Prostate gland (tissue), 2 donors: ENCODE measurements around the gene LIN28B. TPM values are rescaled to one million over a fixed set of nuclear protein-coding genes. Genes with fewer than 3 reads are reported as not detected.
"Not testable (repeated sequence)": the region's sequence is repeated elsewhere in the genome, so short reads cannot be mapped to it uniquely, and the experiment has no call there.

Source experiments
- DNase-seq: peaks from one replicate; pipeline ENCODE4 v3.0.0-alpha.2; 2019; ENCODE audit warnings: low spot score
- H3K27ac ChIP-seq, 2 donors: fragments of 200-600 bp; sonication (generic); 2 replicates each; pipeline ENCODE4 v1.5.1; 2017 to 2019
- H3K27me3 ChIP-seq: fragments of 200-600 bp; sonication (generic); replicated peaks from 2 replicates; pipeline ENCODE4 v1.5.1; 2019; ENCODE audit not compliant: insufficient read depth
- H3K36me3 ChIP-seq, 2 donors: fragments of 200-600 bp; sonication (generic); 1 replicate in 1 of 2; 2 replicates in 1 of 2; pipeline versions ENCODE4 v1.5.1 to v1.8.1; 2017 to 2019
- H3K4me1 ChIP-seq: fragments of 200-600 bp; sonication (generic); replicated peaks from 2 replicates; pipeline ENCODE4 v1.5.1; 2019
- H3K4me3 ChIP-seq, 2 donors: fragments of 200-600 bp; sonication (generic); 2 replicates each; pipeline ENCODE4 v1.5.1; 2017 to 2019
- H3K9me3 ChIP-seq: fragments of 200-600 bp; sonication (generic); 2 replicates; pipeline ENCODE4 v1.5.1; 2017
- POLR2A ChIP-seq: fragments of 450-650 bp; IDR thresholded peaks from one replicate; pipeline ENCODE4 v1.6.1; 2016; ENCODE audit warnings: antibody characterized with exemption, mild to moderate bottlenecking
- POLR2AphosphoS5 ChIP-seq: sonication (generic); formaldehyde crosslinking; IDR thresholded peaks from one replicate; pipeline ENCODE4 v1.6.1; 2017; ENCODE audit warnings: antibody characterized with exemption
- WGBS: methylation state at CpG from one replicate; pipeline ENCODE4 v1.1.5; 2018; 5-methylcytosine and 5-hydroxymethylcytosine counted together
- intact Hi-C: fragments of 100-400 bp; cut with DNase I; formaldehyde crosslinking; loops from one replicate; pipeline ENCODE4 v1.14.2; 2022
- total RNA-seq, 2 donors: library from RNA; depleted of rRNA; stranded (reverse); fragments of >200 nt; gene quantifications; one replicate each; pipeline ENCODE4 v1.1.0, GENCODE V29; 2016
- TF ChIP-seq, protein P1 (sequence below), 4 experiments: fragments of 200-600 bp in 2 of 4; fragments of 450-650 bp in 2 of 4; sonication (generic) in 2 of 4; IDR thresholded peaks; 1 replicate in 3 of 4; 2 replicates in 1 of 4; pipeline ENCODE4 v1.5.1; 2016 to 2019; ENCODE audit warnings: antibody characterized with exemption in 4 of 4, mild to moderate bottlenecking in 2 of 4, moderate library complexity in 2 of 4

LIN28B gene
- total RNA-seq, 2 donors from 2014 or later: 2.6 TPM; not detected in 1

DNA sequence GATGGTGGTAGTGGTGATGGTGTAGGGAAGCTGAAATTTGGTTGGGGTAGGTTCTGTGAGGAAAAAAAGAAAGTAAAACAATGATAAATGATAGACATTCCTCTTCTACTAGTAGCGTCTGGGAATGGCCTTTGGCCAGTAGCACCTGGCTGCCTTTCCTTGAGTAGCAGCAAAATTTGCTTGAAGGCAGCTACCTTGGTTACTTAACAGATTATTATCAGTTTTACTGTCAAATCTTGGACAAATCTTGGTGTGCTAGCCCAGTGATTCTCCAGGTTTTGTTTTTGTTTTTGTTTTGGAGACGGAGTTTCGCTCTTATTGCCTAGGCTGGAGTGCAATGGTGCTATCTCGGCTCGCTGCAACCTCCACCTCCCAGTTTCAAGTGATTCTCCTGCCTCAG, 26.4 kb downstream of the LIN28B start:
- TF ChIP-seq, protein P1, sequence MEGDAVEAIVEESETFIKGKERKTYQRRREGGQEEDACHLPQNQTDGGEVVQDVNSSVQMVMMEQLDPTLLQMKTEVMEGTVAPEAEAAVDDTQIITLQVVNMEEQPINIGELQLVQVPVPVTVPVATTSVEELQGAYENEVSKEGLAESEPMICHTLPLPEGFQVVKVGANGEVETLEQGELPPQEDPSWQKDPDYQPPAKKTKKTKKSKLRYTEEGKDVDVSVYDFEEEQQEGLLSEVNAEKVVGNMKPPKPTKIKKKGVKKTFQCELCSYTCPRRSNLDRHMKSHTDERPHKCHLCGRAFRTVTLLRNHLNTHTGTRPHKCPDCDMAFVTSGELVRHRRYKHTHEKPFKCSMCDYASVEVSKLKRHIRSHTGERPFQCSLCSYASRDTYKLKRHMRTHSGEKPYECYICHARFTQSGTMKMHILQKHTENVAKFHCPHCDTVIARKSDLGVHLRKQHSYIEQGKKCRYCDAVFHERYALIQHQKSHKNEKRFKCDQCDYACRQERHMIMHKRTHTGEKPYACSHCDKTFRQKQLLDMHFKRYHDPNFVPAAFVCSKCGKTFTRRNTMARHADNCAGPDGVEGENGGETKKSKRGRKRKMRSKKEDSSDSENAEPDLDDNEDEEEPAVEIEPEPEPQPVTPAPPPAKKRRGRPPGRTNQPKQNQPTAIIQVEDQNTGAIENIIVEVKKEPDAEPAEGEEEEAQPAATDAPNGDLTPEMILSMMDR (IDR thresholded peaks at IDR 0.05): no peak
- TF ChIP-seq POLR2A: no peak
- TF ChIP-seq POLR2AphosphoS5: no peak
- intact Hi-C loops: no loop called here

DNA sequence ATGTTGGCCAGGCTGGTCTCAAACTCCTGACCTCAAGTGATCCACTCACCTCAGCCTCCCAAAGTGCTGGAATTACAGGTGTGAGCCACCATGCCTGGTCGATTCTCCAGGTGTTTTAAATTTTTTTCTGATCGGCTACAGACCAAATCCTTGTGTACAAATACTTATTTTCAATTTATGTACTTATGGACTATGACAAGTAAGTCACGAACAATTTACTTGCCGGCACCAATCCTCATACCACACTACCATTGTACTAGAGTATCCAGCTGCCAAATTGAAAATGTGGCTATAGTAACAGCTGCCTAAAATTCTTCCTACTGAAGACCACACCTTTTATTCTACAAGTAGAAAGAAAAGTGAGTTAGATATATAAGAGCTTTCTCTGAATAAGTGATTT, 26.9 kb downstream of the LIN28B start:
- no peak overlapping the region for H3K27ac ChIP-seq
- 91% methylated on average over 4 of the region's 4 CpGs for WGBS
- DNase-seq: no peak
- H3K9me3 ChIP-seq: no peaks in the 10 kb centered on the region
- H3K27me3 ChIP-seq: no peaks in the 10 kb centered on the region
- H3K4me3 ChIP-seq: no peak overlapping the region
- TF ChIP-seq POLR2AphosphoS5: no peak
- intact Hi-C loops: no loop called here
- no peaks in the 10 kb centered on the region for H3K36me3 ChIP-seq
- H3K4me1 ChIP-seq: no peaks in the 10 kb centered on the region

More for the DNA sequence above, 26.4 kb downstream of the LIN28B start:
- Histone ChIP-seq H3K27ac (no peak overlapping the region), H3K36me3 (no peaks in the 10 kb centered on the region), H3K4me1 (no peaks in the 10 kb centered on the region), H3K9me3 (no peaks in the 10 kb centered on the region), H3K27me3 (no peaks in the 10 kb centered on the region), H3K4me3 (no peak overlapping the region)
- DNase-seq: no peak
- 73% methylated on average over 5 of the region's 5 CpGs for WGBS

DNA sequence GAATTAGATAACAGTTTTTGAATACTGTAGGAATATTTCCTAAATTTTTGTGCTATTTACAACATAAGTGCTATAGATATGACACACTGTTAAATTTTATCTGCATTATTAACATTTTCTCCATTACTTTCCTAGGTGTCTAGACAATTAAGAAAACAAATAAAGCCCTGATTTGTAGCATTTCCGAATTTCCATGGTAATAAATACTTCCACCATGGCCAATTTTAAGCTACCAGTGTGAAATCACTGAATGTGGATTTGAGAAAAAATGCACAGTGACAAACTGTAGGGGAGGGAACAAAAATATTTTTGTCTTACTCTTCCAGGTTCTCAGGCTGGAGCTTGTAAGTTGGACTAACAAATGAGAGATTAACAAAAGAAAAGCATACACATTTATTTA, 27.9 kb downstream of the LIN28B start:
- H3K4me3 ChIP-seq: no peak overlapping the region
- intact Hi-C loops: no loop called here
- no peak for DNase-seq
- TF ChIP-seq, protein P1 (IDR thresholded peaks at IDR 0.05): no peak
- TF ChIP-seq POLR2AphosphoS5: no peak
- TF ChIP-seq POLR2A: no peak
- no peaks in the 10 kb centered on the region for H3K9me3 ChIP-seq
- H3K27ac ChIP-seq: no peak overlapping the region
- no peaks in the 10 kb centered on the region for H3K4me1 ChIP-seq
- H3K27me3 ChIP-seq: no peaks in the 10 kb centered on the region
- no peaks in the 10 kb centered on the region for H3K36me3 ChIP-seq
- WGBS: 48% methylated on average over 1 of the region's 1 CpG

DNA sequence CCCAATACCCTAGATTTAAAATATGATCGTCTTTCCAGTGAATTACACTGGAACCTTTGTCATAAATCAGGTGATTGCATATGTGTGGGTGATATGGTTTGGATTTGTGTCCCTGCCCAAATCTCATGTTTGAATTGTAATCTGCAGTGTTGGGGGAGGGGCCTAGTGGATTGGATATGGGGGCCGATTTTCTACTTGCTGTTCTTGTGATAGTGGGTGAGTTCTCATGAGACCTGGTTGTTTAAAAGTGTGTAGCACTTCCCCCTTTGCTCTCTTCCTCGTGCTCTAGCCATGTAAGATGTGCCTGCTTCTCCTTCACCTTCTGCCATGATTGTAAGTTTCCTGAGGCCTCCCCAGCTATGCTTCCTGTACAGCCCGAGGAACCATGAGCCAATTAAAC, 29.0 kb downstream of the LIN28B start:
- intact Hi-C loops, DNase-seq: not testable (repeated sequence)

DNA sequence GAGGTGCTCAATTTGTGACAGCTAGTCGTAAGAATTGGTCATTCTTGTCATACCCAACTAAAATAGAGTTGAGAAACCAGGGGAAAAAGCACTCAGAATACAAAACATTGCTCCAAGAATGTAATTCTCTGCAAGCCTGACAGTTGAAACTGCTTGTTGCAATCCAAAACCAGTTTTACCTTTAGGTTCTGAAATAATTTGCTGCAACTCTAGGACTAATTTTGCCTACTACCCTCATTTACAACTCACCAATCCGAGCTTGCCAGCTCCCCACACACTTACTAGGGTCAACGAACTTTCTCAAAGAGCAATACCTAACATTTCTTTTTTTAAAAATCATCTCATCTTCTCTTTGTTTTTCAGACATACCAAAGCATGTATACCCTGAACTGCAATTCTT, 29.7 kb downstream of the LIN28B start:
- TF ChIP-seq, protein P1 (IDR thresholded peaks at IDR 0.05): no peak
- no peak for TF ChIP-seq POLR2AphosphoS5
- no peak for TF ChIP-seq POLR2A
- no peaks in the 10 kb centered on the region for H3K4me1 ChIP-seq
- H3K27me3 ChIP-seq: no peaks in the 10 kb centered on the region
- H3K27ac ChIP-seq: no peak overlapping the region
- intact Hi-C loops: no loop called here
- DNase-seq: no peak
- no peaks in the 10 kb centered on the region for H3K36me3 ChIP-seq
- no peaks in the 10 kb centered on the region for H3K9me3 ChIP-seq
- H3K4me3 ChIP-seq: no peak overlapping the region
- 69% methylated on average over 3 of the region's 3 CpGs for WGBS

More for the DNA sequence above, 29.0 kb downstream of the LIN28B start:
- H3K36me3 ChIP-seq, H3K9me3 ChIP-seq, H3K27ac ChIP-seq, H3K4me1 ChIP-seq, H3K27me3 ChIP-seq, H3K4me3 ChIP-seq: not testable (repeated sequence)
- WGBS: 75% methylated on average over 4 of the region's 4 CpGs

DNA sequence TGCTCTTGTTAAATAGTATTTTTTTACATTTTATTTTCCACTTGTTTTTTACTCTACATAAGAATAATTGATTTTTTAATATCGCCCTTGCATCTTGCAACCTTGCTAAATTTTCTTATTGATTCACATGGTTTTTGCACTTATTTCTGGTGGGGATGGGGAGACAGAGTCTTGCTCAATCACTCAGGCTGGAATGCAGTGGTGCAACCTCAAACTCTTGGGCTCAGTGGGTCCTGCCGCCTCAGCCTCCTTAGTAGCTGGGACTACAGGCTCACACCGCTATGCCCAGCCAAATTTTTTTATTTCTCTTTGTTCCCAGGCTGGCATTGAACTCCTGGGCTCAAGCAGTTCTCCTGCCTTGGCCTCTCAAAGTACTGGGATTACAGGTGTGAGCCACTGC, 30.3 kb downstream of the LIN28B start:
- no peak overlapping the region for H3K4me3 ChIP-seq
- no peaks in the 10 kb centered on the region for H3K9me3 ChIP-seq
- intact Hi-C loops: no loop called here
- TF ChIP-seq POLR2A: no peak
- TF ChIP-seq, protein P1 (IDR thresholded peaks at IDR 0.05): no peak
- TF ChIP-seq POLR2AphosphoS5: no peak
- H3K27me3 ChIP-seq: no peaks in the 10 kb centered on the region
- H3K27ac ChIP-seq: no peak overlapping the region
- no peaks in the 10 kb centered on the region for H3K36me3 ChIP-seq
- no peaks in the 10 kb centered on the region for H3K4me1 ChIP-seq
- 90% methylated on average over 3 of the region's 3 CpGs for WGBS
- DNase-seq: no peak
